Activated CD8-positive, alpha-beta T cell treated with anti-CD3 and anti-CD28 coated beads for 36 hours (primary cell): ENCODE results near the gene SRPK2. TPM values are rescaled to one million over a fixed set of nuclear protein-coding genes. Genes with fewer than 3 reads are reported as not detected.

Experiments
- ATAC-seq: fragments of 200-7000 bp; cut with Tn5 transposase; one replicate; pipeline ENCODE4 v1.10.0; 2021; ENCODE audit warnings: mild to moderate bottlenecking, moderate library complexity
- CTCF ChIA-PET: fragments of 350-600 bp; sonication (Branson Sonifier 250); formaldehyde crosslinking; loops from one replicate; lab custom pipeline; 2021; ENCODE audit warnings: antibody characterized with exemption; lab: Charles Lee
- POLR2A ChIA-PET: fragments of 350-600 bp; sonication (Branson Sonifier 250); formaldehyde crosslinking; loops from one replicate; lab custom pipeline; 2021; ENCODE audit warnings: antibody characterized with exemption; lab: Charles Lee
- DNase-seq: peaks from one replicate; pipeline ENCODE4 v3.0.0-alpha.2; 2020
- H3K27ac Mint-ChIP-seq: one replicate; pipeline ENCODE4 v1.8.0; 2021; ENCODE audit warnings: mild to moderate bottlenecking, mixed read lengths
- H3K27me3 Mint-ChIP-seq: one replicate; pipeline ENCODE4 v1.8.0; 2021; ENCODE audit warnings: mixed read lengths
- H3K36me3 Mint-ChIP-seq: one replicate; pipeline ENCODE4 v1.8.0; 2021; ENCODE audit warnings: low read depth, mixed read lengths
- H3K4me1 Mint-ChIP-seq: one replicate; pipeline ENCODE4 v1.8.0; 2021; ENCODE audit warnings: low read depth, mixed read lengths
- H3K4me3 Mint-ChIP-seq: one replicate; pipeline ENCODE4 v1.8.0; 2021; ENCODE audit warnings: mild to moderate bottlenecking, moderate library complexity, mixed read lengths
- H3K9me3 Mint-ChIP-seq: one replicate; pipeline ENCODE4 v1.8.0; 2021; ENCODE audit warnings: mixed read lengths
- intact Hi-C: fragments of 100-400 bp; cut with micrococcal nuclease; formaldehyde crosslinking; loops from one replicate; pipeline ENCODE4 v1.10.0; 2022
- total RNA-seq, 2 experiments: library from RNA; stranded (reverse); gene quantifications; one replicate each; pipeline ENCODE4 v1.2.3, GENCODE V29; 2021
- TF ChIP-seq, protein P1 (sequence below): fragments of 200-600 bp; IDR thresholded peaks from one replicate; pipeline ENCODE4 v1.8.0; 2022; ENCODE audit warnings: antibody characterized with exemption, mild to moderate bottlenecking

SRPK2 gene
- total RNA-seq, 2 experiments from 2014 or later, result 32.9 to 33.5 TPM

DNA sequence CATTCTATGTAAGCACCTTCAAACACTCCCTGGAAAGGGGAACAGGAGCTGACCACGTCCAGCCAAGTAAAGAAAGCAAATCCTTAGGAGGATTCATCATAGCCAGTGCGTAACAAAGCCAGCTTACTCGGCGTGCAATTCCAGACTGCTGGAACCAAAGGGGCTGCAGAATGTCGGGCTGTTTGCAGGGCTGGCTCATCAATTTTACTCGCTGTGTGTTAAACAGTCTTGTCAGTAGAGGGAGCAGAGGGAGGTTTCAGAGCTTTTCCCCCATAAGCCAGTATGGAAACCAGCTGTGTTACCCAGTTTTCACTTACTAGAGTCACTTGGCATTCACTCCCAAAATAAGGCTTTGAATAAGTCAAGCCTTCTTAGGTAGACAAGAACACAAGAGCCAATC, 247.7 kb downstream of the SRPK2 start:
- TF ChIP-seq, protein P1, sequence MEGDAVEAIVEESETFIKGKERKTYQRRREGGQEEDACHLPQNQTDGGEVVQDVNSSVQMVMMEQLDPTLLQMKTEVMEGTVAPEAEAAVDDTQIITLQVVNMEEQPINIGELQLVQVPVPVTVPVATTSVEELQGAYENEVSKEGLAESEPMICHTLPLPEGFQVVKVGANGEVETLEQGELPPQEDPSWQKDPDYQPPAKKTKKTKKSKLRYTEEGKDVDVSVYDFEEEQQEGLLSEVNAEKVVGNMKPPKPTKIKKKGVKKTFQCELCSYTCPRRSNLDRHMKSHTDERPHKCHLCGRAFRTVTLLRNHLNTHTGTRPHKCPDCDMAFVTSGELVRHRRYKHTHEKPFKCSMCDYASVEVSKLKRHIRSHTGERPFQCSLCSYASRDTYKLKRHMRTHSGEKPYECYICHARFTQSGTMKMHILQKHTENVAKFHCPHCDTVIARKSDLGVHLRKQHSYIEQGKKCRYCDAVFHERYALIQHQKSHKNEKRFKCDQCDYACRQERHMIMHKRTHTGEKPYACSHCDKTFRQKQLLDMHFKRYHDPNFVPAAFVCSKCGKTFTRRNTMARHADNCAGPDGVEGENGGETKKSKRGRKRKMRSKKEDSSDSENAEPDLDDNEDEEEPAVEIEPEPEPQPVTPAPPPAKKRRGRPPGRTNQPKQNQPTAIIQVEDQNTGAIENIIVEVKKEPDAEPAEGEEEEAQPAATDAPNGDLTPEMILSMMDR, result no peak
- CTCF ChIA-PET, result interaction anchor here (0.8 to 1.7 kb wide), 3 partner anchors 18 to 50 kb away, joined by 3 to 8 read pairs (median 3); no protein-coding TSS in a partner anchor
- POLR2A ChIA-PET, result interaction anchor here (0.5 to 1.1 kb wide), 3 partner anchors 11 to 160 kb away, joined by 3 read pairs; no protein-coding TSS in a partner anchor
- no peak for ATAC-seq
- Mint-ChIP-seq H3K27ac (no peak overlapping the region), H3K4me1 (peaks cover 2% of the 10 kb centered on the region), H3K4me3 (no peak overlapping the region), H3K36me3 (peaks cover 16% of the 10 kb centered on the region), H3K27me3 (no peaks in the 10 kb centered on the region), H3K9me3 (no peaks in the 10 kb centered on the region)
- intact Hi-C loops, result no loop called here
- no peak for DNase-seq

DNA sequence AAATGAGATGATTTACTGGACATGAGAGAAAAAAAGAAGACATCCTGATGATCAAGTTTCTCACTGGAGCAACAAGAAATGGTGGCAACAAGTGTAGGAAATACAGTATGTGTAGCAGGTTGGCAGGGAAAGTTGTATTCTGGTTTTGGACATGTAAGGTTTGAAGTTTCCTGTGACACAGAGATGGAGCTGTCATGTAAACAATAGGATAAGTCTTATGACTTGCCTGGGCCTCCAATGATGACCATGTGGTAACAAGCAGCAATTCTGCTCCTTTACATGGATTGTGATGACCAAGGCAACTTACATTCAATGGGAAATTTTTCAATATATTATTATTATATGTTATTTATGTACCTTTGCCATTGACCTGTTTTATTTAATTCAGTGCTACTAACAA, 249.3 kb downstream of the SRPK2 start:
- Mint-ChIP-seq H3K27me3 (no peaks in the 10 kb centered on the region), H3K4me3 (no peak overlapping the region), H3K36me3 (peaks cover 13% of the 10 kb centered on the region), H3K27ac (no peak overlapping the region), H3K9me3 (no peaks in the 10 kb centered on the region), H3K4me1 (peaks cover 4% of the 10 kb centered on the region)
- POLR2A ChIA-PET, result no interaction called here
- ATAC-seq (no peak), DNase-seq (no peak)
- TF ChIP-seq, protein P1, result no peak
- CTCF ChIA-PET, result interaction anchor here (1.7 kb wide), 1 partner anchor 16 kb away, joined by 8 read pairs; no protein-coding TSS in a partner anchor
- intact Hi-C loops, result no loop called here

DNA sequence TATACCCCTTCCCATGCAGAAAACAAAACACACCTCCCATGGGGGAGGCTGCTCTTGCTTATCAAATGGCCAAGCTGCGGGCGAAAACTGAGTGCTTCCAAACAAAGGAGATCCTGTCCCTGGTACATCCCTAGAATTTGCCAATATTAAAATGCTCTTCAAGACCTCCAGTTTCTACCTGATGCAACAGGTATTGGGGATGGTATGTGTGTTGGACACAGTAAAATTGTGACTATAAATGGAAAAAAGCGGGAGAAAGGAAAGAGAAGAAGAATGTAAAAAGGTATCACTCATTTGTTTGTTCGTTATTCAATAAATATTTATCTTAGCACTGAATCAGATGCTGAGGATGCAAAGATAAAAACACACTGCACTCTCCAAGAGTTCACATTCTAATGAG, 250.8 kb downstream of the SRPK2 start:
- Mint-ChIP-seq H3K4me3 (no peak overlapping the region), H3K27ac (no peak overlapping the region)
- ATAC-seq, result no peak

DNA sequence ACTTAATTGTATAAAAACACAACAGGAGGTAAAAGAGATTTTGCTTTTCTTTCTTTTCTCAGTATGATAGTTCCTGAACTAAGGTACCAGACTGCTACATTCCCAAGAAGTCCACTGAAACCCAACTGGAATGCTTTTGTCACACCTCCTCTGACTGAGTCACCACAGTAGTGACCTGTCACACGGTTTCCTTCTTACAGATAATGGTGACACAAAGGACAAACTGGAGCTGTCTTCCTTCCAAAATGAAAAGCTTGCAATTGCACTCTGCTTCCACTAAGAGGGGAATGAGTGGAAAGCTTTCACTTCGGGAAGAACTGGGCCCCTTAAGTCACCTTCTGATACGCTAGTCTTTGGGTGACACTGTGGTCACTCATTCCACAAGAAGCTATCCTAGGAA, 252.5 kb downstream of the SRPK2 start:
- H3K36me3 Mint-ChIP-seq, result peaks cover 12% of the 10 kb centered on the region
- no peak overlapping the region for H3K27ac Mint-ChIP-seq

More for the DNA sequence above, 250.8 kb downstream of the SRPK2 start:
- H3K4me1 Mint-ChIP-seq, result peaks cover 7% of the 10 kb centered on the region
- no peak for DNase-seq
- TF ChIP-seq, protein P1, result no peak
- H3K36me3 Mint-ChIP-seq, result peaks cover 14% of the 10 kb centered on the region
- CTCF ChIA-PET, result no interaction called here
- intact Hi-C loops, result no loop called here
- POLR2A ChIA-PET, result no interaction called here
- H3K9me3 Mint-ChIP-seq, result no peaks in the 10 kb centered on the region
- H3K27me3 Mint-ChIP-seq, result no peaks in the 10 kb centered on the region

More for the DNA sequence above, 252.5 kb downstream of the SRPK2 start:
- Mint-ChIP-seq H3K9me3 (no peaks in the 10 kb centered on the region), H3K4me1 (peaks cover 20% of the 10 kb centered on the region), H3K27me3 (no peaks in the 10 kb centered on the region), H3K4me3 (no peak overlapping the region)
- CTCF ChIA-PET, result interaction anchor here (1.1 kb wide), 2 partner anchors 74 to 454 kb away, joined by 3 read pairs; no protein-coding TSS in a partner anchor
- TF ChIP-seq, protein P1, result no peak
- intact Hi-C loops, result no loop called here
- POLR2A ChIA-PET, result interaction anchor here (0.6 to 1.2 kb wide), 3 partner anchors 10 to 84 kb away, joined by 3 read pairs; no protein-coding TSS in a partner anchor
- no peak for DNase-seq
- no peak for ATAC-seq
